ENCODE data around the gene CEACAM7. TPM values are rescaled to one million over a fixed set of nuclear protein-coding genes. Genes with fewer than 3 reads are reported as not detected.

CEACAM7 gene
- total RNA-seq, 1 experiment from 2014 or later = not detected

- no peak overlapping the region for H3K23ac ChIP-seq (ENCODE audit: insufficient read length, low read depth, low read length)
- no peaks in the 10 kb centered on the region for H4K20me1 ChIP-seq (ENCODE audit: control insufficient read depth, insufficient read depth, insufficient read length)
- peak; percentile 38; the same call in 2 of the 3 replicates for TF ChIP-seq CTCF (conservative IDR thresholded peaks at IDR 0.05)
- H3K4me1 ChIP-seq (ENCODE audit: insufficient read depth, low read length) = no peaks in the 10 kb centered on the region
- WGBS (ENCODE audit: extremely low coverage, insufficient read length, low lambda C conversion rate) = no CpG with 5 or more reads among the region's 20 CpGs
- no peak overlapping the region for H2AK5ac ChIP-seq (ENCODE audit: insufficient read length, low read length)
- no peak overlapping the region for H3K18ac ChIP-seq (ENCODE audit: insufficient read length, low read depth, low read length)
- H3K9ac ChIP-seq (ENCODE audit: extremely low read depth, insufficient read length, low read length) = no peak overlapping the region
- H3K27ac Mint-ChIP-seq = peak overlapping the region in 1 of 3 experiments; percentile 32; a peak in 1 of 7 replicates
- H3K27me3 Mint-ChIP-seq (ENCODE audit: low read depth) = no peaks in the 10 kb centered on the region
- DNase-seq = peak; percentile 61
- no peak overlapping the region for H3K27ac ChIP-seq (ENCODE audit: insufficient read length, low read depth, low read length)
- no peak overlapping the region for H4K5ac ChIP-seq (ENCODE audit: insufficient read length, low read depth, low read length)
- no peaks in the 10 kb centered on the region for H3K4me1 Mint-ChIP-seq
- no peak overlapping the region for H2BK120ac ChIP-seq (ENCODE audit: low read depth, low read length, poor library complexity, severe bottlenecking)
- H2BK20ac ChIP-seq (ENCODE audit: low read depth, low read length, poor library complexity, severe bottlenecking) = no peak overlapping the region
- no peaks in the 10 kb centered on the region for H3K79me1 ChIP-seq (ENCODE audit: insufficient read depth, low read depth, low read length, poor library complexity, severe bottlenecking)
- H3K14ac ChIP-seq (ENCODE audit: insufficient read depth, low read length) = no peak overlapping the region
- H3K4ac ChIP-seq (ENCODE audit: low read depth, low read length) = no peak overlapping the region
- no peaks in the 10 kb centered on the region for H3K27me3 ChIP-seq (ENCODE audit: insufficient read depth, low read length)
- no peak overlapping the region for H3K4me3 Mint-ChIP-seq
- H4K8ac ChIP-seq (replicated peaks; ENCODE audit: insufficient read length, low read depth, low read length) = no peak overlapping the region
- peaks cover 81 to 96% of the 10 kb centered on the region in 2 experiments for H3K9me3 Mint-ChIP-seq
- H2AFZ ChIP-seq (ENCODE audit: low read length) = no peak overlapping the region
- H3T11ph ChIP-seq (ENCODE audit: low read length) = no peak overlapping the region
- no peaks in the 10 kb centered on the region for H3K23me2 ChIP-seq (ENCODE audit: insufficient read length, low read depth, low read length, poor library complexity, severe bottlenecking)
- no peak overlapping the region for H2BK5ac ChIP-seq (ENCODE audit: insufficient read length, low read length)
- H2BK15ac ChIP-seq (ENCODE audit: low read depth, low read length) = no peak overlapping the region
- H3K79me2 ChIP-seq (ENCODE audit: insufficient read depth, low read length) = no peaks in the 10 kb centered on the region
- H2BK12ac ChIP-seq (ENCODE audit: insufficient read length, low read depth, low read length) = no peak overlapping the region
- H3K9me3 ChIP-seq (ENCODE audit: control insufficient read depth, low read depth, low read length) = peaks cover 37% of the 10 kb centered on the region
- H3K36me3 Mint-ChIP-seq (ENCODE audit: insufficient read depth in 1 of 3, low read depth in 3 of 3) = peaks cover 0 to 25% (median 2%) of the 10 kb centered on the region in 3 experiments; a peak in 4 of 7 replicates
- H3K4me2 ChIP-seq (ENCODE audit: insufficient read depth, insufficient read length, low read length) = no peak overlapping the region
- H3K56ac ChIP-seq (ENCODE audit: insufficient read length, low read depth, low read length) = no peak overlapping the region
- H4K91ac ChIP-seq (ENCODE audit: insufficient read length, low read depth, low read length) = no peak overlapping the region
These were observed 3.3 kb upstream of the CEACAM7 start for GRCh38 chr19:41691268-41691970.
